ENCODE data around the gene RNU6-9. TPM values are rescaled to one million over a fixed set of nuclear protein-coding genes. Genes with fewer than 3 reads are reported as not detected.

The RNU6-9 gene
- total and polyA plus RNA-seq, 2 of the 13 experiments (the other 11 are each of a cell fraction or from before 2014, with no cell fraction given) = under 0.01 TPM; not detected in 1

- DNase-seq (ENCODE audit: low spot score) (no peak), ATAC-seq (no peak), FAIRE-seq (no peak)
- POLR2A ChIA-PET = no interaction called here
- Histone ChIP-seq H3K4me3 (replicated peaks in 1 of 3; ENCODE audit: insufficient read depth in 1 of 3, low read depth in 2 of 3, low read length in 3 of 3) (no peak overlapping the region), H2AFZ (ENCODE audit: low read length) (no peak overlapping the region), H3K9me3 (ENCODE audit: low read length) (no peaks in the 10 kb centered on the region), H3K4me1 (ENCODE audit: insufficient read depth, low read length) (no peaks in the 10 kb centered on the region), H3K4me2 (ENCODE audit: low read depth, low read length) (no peak overlapping the region), H3K9ac (ENCODE audit: insufficient read depth, low read depth, low read length) (no peak overlapping the region), H4K20me1 (ENCODE audit: insufficient read depth, low read length) (no peaks in the 10 kb centered on the region), H3K27ac (ENCODE audit: extremely low read length, insufficient read depth, low read length) (peak overlapping the region; percentile 40), H3K79me2 (ENCODE audit: insufficient read depth, low read length) (no peaks in the 10 kb centered on the region), H3K36me3 (replicated peaks in 1 of 2; ENCODE audit: control insufficient read depth in 1 of 2, insufficient read depth in 2 of 2, low read length in 2 of 2) (peaks cover 3 to 12% of the 10 kb centered on the region in 2 experiments; a peak in 3 of 5 replicates), H3K27me3 (ENCODE audit: control insufficient read depth in 1 of 2, insufficient read depth in 2 of 2, low read length in 2 of 2) (no peaks in the 10 kb centered on the region)
- no TSS peak for BruUV-seq (replicated peaks)
- TF ChIP-seq MYNN (CRISPR knock-in tag; IDR thresholded peaks at IDR 0.05; ENCODE audit: low read depth) = 0 out of 2 replicates have a peak, but pooled peaks have one; percentile 15
- TF ChIP-seq SRSF9 (IDR thresholded peaks at IDR 0.05; ENCODE audit: borderline replicate concordance, insufficient read depth, low read depth, low read length, poor library complexity, severe bottlenecking) = no peak
- intact Hi-C loops (cut with micrococcal nuclease; ENCODE audit: unreplicated experiment) (no loop called here), in situ Hi-C loops (cut with HindIII; ENCODE audit: extremely low pct_ligation_motif_present, low pct_unique_long_range_greater_than_20kb) (no loop called here)
- WGBS (ENCODE audit: low lambda C conversion rate) = 97% methylated on average over 17 of the region's 28 CpGs
- CTCF ChIA-PET (ENCODE audit: low intra/inter-chr PET ratio, low total read pairs) = no interaction called here
Observed at GRCh38 chr19:870963-871401, 22.3 kb upstream of the RNU6-9 start.

GRCh38 chr19:871446-872265 lies 21.6 kb upstream of the RNU6-9 start:
- H3K9me3 ChIP-seq (ENCODE audit: low read length) = no peaks in the 10 kb centered on the region
- no peak overlapping the region for H2AFZ ChIP-seq (ENCODE audit: low read length)
- intact Hi-C loops (cut with micrococcal nuclease; ENCODE audit: unreplicated experiment) = no loop called here
- no peaks in the 10 kb centered on the region for H3K79me2 ChIP-seq (ENCODE audit: insufficient read depth, low read length)
- peak overlapping the region; percentile 40 for H3K27ac ChIP-seq (ENCODE audit: extremely low read length, insufficient read depth, low read length)
- peak; percentile 44 for DNase-seq (ENCODE audit: low spot score)
- peak; percentile 66 for ATAC-seq
- H3K27me3 ChIP-seq (ENCODE audit: control insufficient read depth in 1 of 2, insufficient read depth in 2 of 2, low read length in 2 of 2) = no peaks in the 10 kb centered on the region
- H4K20me1 ChIP-seq (ENCODE audit: insufficient read depth, low read length) = no peaks in the 10 kb centered on the region
- no TSS peak for BruUV-seq (replicated peaks)
- H3K4me2 ChIP-seq (ENCODE audit: low read depth, low read length) = no peak overlapping the region
- no peak for FAIRE-seq
- no peak overlapping the region for H3K4me3 ChIP-seq (replicated peaks in 1 of 3; ENCODE audit: insufficient read depth in 1 of 3, low read depth in 2 of 3, low read length in 3 of 3)
- H3K4me1 ChIP-seq (ENCODE audit: insufficient read depth, low read length) = no peaks in the 10 kb centered on the region
- H3K9ac ChIP-seq (ENCODE audit: insufficient read depth, low read depth, low read length) = no peak overlapping the region
- ChIA-PET POLR2A (no interaction called here), CTCF (ENCODE audit: low intra/inter-chr PET ratio, low total read pairs) (no interaction called here)
- in situ Hi-C loops (cut with HindIII; ENCODE audit: extremely low pct_ligation_motif_present, low pct_unique_long_range_greater_than_20kb) = no loop called here
- WGBS (ENCODE audit: low lambda C conversion rate) = 80% methylated on average over 29 of the region's 33 CpGs
- peaks cover 5 to 12% of the 10 kb centered on the region in 2 experiments; a peak in 3 of 5 replicates for H3K36me3 ChIP-seq (replicated peaks in 1 of 2; ENCODE audit: control insufficient read depth in 1 of 2, insufficient read depth in 2 of 2, low read length in 2 of 2)
- TF ChIP-seq ZBTB38 (CRISPR knock-in tag; IDR thresholded peaks at IDR 0.05) (peak; percentile 88), BORCS8-MEF2B (CRISPR knock-in tag; IDR thresholded peaks at IDR 0.05) (no peak), RNF219 (CRISPR knock-in tag; IDR thresholded peaks at IDR 0.05) (no peak), ZBTB1 (CRISPR knock-in tag; IDR thresholded peaks at IDR 0.05; ENCODE audit: borderline replicate concordance) (no peak), TMF1 (CRISPR knock-in tag; IDR thresholded peaks at IDR 0.05; ENCODE audit: low read depth) (no peak), GPN1 (CRISPR knock-in tag; IDR thresholded peaks at IDR 0.05; ENCODE audit: borderline replicate concordance) (no peak), POLR2A (IDR thresholded peaks at IDR 0.05; ENCODE audit: insufficient read depth in 1 of 2, low read depth in 2 of 2, low read length in 2 of 2) (no peak), HNRNPK (IDR thresholded peaks at IDR 0.05; ENCODE audit: low read depth, low read length, poor library complexity, severe bottlenecking) (peak; percentile 78), MAZ (IDR thresholded peaks at IDR 0.05; ENCODE audit: borderline replicate concordance, low read depth, low read length) (peak; percentile 66; the same call in 1 of the 2 replicates), MAZ (CRISPR knock-in tag; IDR thresholded peaks at IDR 0.05; ENCODE audit: low read depth) (no peak), HIVEP1 (CRISPR knock-in tag; IDR thresholded peaks at IDR 0.05) (no peak), ZFAT (CRISPR knock-in tag; conservative IDR thresholded peaks at IDR 0.05) (no peak), DR1 (CRISPR knock-in tag; IDR thresholded peaks at IDR 0.05) (no peak)

Data from HepG2 (cell line).